Pons (tissue), 1 donor: Measurements from ENCODE around the gene POLA2.

Experiments used
- DNase-seq: peaks from one replicate; pipeline ENCODE4 v3.0.0-alpha.2; 2016; ENCODE audit warnings: low spot score

The POLA2 gene

DNA sequence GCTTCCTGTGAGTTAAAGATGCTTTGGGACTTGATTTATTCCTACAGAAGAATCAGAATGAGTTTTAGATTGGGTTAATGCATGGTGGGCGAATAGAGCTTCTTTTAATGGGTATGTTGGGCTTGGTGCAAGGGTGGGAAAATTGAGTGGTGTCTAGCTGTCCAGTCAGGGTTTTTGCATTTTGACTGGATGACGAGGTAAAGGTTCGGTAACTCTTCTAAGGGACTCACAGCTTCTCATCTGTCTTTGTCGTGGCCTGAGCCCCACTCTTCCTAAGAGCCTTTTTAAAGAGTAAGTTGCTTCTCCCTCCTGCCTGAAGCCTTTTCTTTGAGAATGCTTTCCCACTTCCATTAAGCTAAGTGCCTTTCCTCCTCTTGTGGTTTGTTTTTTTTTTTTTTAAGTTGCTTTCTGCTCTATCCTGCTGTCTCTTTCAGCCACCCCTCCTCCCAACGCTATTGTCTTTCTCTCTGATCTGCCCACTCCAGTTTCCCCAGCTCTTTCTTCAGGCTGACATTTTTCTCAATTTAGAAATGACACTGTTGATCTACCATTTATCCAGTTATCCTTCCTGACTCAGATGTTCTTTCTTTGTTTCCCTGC, 73.0 kb downstream of the POLA2 start:
- DNase-seq, result peak; percentile 14

DNA sequence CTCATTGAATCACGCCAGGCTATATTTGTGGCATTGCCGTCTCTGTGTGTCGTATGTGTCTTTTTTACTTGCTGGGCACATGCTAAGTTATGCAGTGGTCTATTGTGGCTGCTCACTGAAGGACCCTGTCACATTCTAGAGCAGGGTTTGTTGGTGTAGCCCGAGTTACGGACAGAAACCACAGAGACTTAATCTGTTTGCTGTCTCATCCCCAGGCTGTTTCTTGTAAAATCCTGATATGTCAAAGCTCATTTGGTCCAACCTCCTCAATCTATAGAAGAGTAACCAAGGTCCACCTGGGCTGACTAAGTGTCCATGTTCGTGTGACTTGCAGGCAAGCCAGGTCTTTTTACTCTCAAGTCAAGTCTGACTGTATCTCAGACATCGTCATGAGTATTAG, 76.9 kb downstream of the POLA2 start:
- no peak for DNase-seq

DNA sequence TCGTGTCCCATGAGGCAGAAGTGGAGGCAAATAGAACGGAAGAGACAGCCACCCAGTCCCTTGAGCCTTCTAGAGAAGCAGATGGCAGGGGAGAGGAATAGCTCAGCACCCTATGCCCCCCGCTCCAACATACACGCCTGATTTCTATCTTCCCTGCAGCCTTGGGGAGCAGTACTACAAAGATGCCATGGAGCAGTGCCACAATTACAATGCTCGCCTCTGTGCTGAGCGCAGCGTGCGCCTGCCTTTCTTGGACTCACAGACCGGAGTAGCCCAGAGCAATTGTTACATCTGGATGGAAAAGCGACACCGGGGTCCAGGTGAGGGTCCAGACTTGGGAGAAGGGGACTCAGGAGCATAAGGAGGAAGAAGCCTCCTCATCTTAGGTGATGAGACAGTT, 78.5 kb downstream of the POLA2 start:
- peak; percentile 72 for DNase-seq

DNA sequence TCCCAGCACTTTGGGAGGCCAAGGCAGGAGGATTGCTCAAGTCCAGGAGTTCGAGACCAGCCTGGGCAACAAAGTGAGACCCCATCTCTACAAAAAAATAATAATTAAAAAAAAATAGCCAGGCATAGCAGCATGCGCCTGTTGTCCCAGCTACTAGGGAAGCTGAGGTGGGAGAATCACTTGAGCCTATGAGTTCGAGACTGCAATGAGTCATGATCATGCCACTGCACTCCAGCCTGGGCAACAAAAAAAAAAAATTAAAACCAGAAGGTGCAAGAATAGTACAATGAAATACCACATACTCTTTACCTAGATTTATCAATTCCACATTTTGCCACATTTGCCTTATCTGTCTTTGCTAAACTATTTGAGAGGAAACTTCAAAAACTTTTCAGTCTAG, 80.1 kb downstream of the POLA2 start:
- DNase-seq, result no peak
